GM12873 (cell line): Measurements from ENCODE around the gene AGPAT2.

Experiments used
- TF ChIP-seq, protein P1 (sequence below): IDR thresholded peaks from 2 replicates; pipeline ENCODE4 v1.5.1; 2012; ENCODE audit warnings: low read depth, mild to moderate bottlenecking, moderate library complexity, low read length, control low read depth; ENCODE audit not compliant: insufficient read depth; ENCODE audit errors: missing control alignments

Gene AGPAT2

DNA sequence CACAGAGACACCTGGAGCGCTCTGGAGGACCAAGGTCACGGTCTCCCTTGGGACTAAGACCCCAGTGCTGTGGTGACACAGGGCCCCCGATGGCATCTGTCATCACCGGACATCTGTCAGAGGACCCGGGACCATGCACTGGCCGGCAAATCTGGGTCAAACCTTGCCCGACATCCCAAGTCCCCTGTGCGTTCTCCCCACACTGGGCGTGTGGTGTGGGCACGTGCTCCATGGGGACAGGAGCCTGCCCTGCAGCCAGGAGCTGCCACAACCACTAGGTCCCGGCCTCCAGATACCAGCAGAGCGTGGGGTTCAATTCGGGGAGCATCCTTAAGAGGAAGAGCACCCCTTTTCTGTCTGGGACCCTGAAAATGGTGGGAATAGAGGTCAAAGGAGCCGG lies 3.5 kb downstream of the AGPAT2 start:
- TF ChIP-seq, protein P1, sequence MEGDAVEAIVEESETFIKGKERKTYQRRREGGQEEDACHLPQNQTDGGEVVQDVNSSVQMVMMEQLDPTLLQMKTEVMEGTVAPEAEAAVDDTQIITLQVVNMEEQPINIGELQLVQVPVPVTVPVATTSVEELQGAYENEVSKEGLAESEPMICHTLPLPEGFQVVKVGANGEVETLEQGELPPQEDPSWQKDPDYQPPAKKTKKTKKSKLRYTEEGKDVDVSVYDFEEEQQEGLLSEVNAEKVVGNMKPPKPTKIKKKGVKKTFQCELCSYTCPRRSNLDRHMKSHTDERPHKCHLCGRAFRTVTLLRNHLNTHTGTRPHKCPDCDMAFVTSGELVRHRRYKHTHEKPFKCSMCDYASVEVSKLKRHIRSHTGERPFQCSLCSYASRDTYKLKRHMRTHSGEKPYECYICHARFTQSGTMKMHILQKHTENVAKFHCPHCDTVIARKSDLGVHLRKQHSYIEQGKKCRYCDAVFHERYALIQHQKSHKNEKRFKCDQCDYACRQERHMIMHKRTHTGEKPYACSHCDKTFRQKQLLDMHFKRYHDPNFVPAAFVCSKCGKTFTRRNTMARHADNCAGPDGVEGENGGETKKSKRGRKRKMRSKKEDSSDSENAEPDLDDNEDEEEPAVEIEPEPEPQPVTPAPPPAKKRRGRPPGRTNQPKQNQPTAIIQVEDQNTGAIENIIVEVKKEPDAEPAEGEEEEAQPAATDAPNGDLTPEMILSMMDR = no peak

DNA sequence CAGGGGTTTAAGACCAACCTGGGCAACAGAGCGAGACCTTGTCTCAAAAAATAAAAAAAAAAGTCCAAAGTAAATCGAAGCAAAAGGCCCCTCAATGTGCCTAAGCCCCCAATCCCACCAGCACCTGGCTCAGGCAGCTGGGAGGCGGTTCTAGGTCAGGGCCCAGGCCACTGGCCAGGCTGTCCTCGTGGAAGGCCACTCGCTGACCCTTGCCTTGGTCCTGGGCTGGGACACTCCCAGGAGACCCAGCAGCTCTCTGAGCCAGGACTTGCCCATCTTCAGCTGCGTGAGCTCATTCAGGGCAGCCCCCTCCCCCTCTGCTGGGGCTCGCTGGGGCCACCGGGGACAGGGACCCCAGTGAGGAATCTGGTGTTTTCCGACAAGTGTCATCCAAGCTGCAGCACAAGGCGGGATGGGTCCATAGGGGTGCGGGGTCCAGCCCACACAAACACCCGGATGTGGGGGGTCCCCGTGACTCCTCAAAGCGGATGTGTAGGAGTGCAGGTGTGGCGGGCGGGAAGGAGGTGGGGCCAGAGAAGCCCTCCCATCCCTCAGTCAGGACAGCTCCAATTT lies 4.0 kb downstream of the AGPAT2 start:
- TF ChIP-seq, protein P1 = no peak

DNA sequence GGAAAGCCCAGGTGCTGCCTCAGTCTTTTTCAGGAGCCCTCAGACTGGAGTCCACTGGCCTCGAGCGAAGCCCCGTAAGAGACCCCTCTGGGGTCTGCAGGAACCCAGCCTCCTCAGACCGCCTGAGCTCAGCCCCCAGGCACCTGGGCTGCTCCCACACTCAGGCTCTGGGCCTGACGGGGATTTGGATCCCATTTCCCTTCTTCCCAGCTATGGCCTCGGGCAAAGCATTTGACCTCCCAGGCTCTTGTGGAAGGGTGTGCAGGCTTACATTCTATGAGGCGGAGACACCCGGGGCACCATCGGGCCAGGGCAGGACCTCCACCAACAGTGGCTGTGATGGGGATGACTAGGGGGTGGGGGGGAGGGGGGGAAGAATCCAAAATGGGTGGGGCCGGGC lies 4.5 kb downstream of the AGPAT2 start:
- TF ChIP-seq, protein P1 = no peak

DNA sequence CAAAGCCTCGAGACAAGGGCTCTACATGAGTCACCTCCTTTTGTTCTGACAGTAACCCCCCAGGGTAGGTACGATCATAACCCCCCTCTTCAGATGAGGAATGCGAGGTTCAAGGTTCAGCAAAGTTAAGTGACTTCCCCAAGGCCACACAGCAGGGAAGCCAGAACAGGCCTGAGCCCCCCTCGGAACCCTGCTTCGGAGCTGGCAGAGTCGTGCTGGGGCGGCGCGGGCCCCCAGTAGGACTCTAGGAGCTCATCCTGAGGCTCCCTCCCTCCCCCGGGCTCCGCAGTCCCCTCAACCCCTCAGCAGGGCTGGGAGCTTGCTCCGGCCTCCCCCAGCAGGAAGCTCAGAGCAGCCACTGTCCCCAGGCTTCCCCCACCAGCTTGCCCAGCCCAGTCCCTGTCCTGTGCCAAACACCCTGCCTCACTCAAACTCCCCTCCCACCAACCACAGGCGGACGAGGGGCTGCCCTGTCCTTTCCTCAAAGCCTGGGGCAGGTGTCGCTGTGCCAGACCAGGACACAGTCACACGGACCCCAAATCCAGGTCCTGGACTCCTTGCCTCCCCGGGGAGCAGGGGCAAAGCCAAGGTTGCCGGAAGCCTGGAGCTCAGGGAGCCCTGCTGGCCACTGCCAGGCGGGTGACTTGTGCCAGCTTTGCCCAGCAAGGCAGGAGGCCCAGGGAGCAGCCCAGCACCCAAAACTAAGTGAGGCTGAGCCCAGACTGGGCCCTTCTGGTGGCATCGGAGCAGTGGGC lies 5.1 kb downstream of the AGPAT2 start:
- TF ChIP-seq, protein P1 = no peak

DNA sequence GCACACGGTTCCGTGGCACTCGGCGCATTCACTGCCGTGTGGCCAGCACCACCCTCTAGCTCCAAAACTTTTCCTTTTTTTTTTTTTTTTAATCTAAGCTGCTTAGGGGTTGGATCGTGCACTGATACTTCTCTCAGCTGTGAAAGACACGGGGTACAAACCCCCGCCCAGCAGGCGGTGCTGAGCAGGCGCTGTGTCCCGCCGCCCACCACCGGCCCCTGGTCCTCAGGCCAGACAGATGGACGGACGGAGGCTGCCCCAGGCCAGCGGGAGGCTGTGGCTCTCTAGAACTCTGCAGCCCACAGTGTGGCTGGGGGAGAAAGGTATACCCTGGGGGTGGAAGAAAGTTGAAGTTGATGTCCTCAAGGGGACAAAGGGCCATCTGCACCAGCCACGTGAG lies 6.2 kb downstream of the AGPAT2 start:
- TF ChIP-seq, protein P1 = no peak

DNA sequence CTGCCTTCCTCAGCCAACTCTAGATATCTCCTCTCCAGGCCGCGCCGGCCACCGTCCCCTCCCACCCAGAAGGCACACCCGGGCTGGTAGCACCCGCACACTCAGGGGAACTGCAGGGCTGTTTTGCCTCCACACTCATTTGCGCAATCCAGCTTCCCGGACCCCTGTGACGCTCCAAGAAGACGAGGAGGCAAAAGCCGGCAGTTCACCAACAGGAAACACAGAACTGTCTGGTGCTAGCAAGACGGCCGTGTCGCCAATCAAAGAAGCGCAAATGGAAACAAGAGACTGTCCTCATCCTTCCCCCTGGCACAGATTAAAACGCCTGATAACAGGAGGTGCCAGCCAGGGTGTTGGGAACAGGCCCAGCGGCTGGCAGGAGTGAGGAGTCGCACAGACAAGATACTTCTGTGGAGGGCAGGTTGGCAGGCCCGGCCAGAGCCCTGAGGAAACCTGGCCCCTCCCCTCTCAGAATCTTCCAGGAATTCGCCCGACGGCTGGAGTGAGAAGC lies 7.8 kb downstream of the AGPAT2 start:
- TF ChIP-seq, protein P1 = no peak

DNA sequence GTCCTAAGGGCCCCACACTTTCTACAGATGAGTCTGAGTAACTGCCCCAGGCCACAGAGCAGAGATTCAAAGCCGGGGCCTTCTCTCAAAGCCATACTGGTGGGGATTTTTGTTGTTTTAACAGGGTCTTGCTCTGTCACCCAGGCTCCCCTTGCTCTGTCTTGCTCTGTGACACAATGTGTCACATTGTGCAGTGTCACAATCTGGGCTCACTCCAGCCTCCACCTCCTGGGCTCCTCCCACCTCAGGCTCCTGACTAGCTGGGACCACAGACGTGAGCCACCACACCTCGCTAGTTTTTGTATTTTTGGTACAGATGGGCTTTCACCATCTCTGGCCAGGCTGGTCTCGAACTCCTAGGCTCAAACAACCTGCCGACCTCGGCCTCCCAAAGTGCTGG lies 8.6 kb downstream of the AGPAT2 start:
- TF ChIP-seq, protein P1 = no peak
